Fibroblast of the aortic adventitia (primary cell): ENCODE results near the gene TP73. TPM values are rescaled to one million over a fixed set of nuclear protein-coding genes. Genes with fewer than 3 reads are reported as not detected.

Experiments
- DNase-seq: peaks from one replicate; pipeline ENCODE4 v3.0.0-alpha.2; 2010; ENCODE audit warnings: low read depth
- H3K4me3 ChIP-seq: 2 replicates; pipeline ENCODE4 v1.5.1; 2011; ENCODE audit warnings: low read depth, mild to moderate bottlenecking, control low read depth, low read length, moderate library complexity
- total RNA-seq: library from RNA; depleted of rRNA; stranded (reverse); fragments of >200 nt; gene quantifications from 2 replicates; pipeline ENCODE4 v1.2.3, GENCODE V29; 2012; ENCODE audit warnings: low replicate concordance
- TF ChIP-seq, protein P1 (sequence below): IDR thresholded peaks from 2 replicates; pipeline ENCODE4 v1.5.1; 2011; ENCODE audit warnings: mild to moderate bottlenecking, low read length, control low read depth, inconsistent platforms; ENCODE audit not compliant: insufficient read depth

The TP73 gene
- total RNA-seq, 1 donor, result 0.18 TPM

DNA sequence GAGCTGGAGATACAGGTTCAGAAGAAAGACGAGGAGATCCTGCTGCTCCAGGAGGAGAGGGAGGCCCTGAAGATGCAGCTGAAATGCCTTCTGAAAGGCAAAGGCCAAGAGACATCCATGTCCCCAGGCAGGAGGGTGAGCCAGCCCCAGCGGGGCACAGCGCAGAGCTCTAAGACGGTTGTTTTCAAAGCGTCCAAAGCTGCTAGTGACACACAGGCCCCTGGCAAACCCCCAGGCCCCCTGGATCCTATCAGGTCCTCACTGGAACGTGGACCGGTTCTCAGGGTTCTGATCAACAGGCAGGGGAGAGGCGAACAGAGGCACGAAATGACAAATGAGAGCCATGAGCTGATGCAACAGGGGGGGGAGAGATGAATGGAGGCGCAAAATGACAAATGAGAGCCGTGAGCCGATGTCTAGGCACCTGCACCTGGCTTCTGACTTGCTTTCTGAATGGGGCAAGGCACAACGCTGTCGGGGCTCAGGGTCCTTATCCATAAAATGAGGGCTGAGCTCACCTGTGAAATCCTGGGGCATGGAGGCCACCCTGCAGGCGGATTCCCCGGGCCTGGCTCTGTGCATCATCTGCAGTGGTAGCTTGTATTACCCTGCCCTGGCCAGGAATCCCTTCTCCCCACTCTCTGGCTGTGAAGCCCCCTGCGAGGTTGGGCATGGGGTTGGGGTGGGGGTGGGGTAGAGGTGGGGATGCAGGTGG is 109.1 kb downstream of the TP73 start:
- TF ChIP-seq, protein P1, sequence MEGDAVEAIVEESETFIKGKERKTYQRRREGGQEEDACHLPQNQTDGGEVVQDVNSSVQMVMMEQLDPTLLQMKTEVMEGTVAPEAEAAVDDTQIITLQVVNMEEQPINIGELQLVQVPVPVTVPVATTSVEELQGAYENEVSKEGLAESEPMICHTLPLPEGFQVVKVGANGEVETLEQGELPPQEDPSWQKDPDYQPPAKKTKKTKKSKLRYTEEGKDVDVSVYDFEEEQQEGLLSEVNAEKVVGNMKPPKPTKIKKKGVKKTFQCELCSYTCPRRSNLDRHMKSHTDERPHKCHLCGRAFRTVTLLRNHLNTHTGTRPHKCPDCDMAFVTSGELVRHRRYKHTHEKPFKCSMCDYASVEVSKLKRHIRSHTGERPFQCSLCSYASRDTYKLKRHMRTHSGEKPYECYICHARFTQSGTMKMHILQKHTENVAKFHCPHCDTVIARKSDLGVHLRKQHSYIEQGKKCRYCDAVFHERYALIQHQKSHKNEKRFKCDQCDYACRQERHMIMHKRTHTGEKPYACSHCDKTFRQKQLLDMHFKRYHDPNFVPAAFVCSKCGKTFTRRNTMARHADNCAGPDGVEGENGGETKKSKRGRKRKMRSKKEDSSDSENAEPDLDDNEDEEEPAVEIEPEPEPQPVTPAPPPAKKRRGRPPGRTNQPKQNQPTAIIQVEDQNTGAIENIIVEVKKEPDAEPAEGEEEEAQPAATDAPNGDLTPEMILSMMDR, result no peak
- no peak for DNase-seq
- no peak overlapping the region for H3K4me3 ChIP-seq

DNA sequence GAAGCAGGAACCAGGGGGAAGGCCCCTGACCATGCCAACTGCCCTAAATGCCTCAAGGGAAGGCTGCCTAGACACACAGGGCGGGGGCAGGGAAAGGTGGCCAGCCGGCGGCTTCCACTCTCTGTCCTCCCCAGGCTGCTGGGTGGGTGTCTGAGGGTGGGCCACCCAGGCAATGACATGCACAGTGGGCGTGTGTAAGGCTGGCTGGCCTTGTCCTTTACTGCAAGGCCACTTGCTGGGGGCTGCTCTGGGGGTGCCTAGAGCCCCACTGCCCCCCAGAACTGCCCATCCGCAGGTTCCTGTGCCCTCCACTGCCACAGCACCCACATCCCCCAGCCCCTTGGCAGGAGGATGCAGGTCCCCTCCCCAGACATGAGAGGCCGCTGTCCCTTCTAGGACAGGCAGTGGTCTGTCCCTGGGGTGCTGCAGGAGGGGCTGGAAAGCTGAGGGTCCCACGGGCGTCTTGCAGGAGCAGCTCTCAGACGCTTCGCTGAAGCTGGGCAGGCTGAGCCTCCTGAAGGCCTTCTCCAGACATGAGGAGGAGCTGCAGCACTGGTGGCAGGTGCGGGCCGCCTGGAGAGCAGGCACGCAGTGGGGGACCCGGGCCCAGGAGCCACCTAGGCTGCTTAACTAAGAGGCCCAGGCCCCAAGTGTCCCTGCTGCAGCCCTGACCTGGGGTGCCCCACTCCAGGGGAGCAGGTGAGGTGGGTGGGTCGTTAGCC is 110.0 kb downstream of the TP73 start:
- TF ChIP-seq, protein P1, result no peak
- no peak for DNase-seq
- no peak overlapping the region for H3K4me3 ChIP-seq

DNA sequence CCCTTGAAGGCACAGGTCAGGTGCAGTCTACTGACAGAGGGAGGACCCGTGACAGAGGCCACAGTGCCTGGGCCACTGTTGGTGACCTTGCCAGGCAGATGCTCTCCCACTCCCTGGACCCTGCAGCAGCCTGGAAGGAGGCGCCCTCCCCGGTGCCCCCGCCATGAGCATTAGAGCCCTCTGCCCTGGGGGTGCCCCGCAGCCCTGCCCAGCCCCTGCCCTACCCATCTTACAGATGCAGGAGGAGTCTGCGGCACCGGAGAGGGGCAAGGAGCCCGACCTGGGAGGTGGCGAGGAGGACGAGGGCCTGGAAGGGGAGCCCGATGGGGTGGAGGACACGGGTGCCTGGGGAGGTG is 110.5 kb downstream of the TP73 start:
- TF ChIP-seq, protein P1, result no peak
- no peak overlapping the region for H3K4me3 ChIP-seq
- DNase-seq, result no peak

DNA sequence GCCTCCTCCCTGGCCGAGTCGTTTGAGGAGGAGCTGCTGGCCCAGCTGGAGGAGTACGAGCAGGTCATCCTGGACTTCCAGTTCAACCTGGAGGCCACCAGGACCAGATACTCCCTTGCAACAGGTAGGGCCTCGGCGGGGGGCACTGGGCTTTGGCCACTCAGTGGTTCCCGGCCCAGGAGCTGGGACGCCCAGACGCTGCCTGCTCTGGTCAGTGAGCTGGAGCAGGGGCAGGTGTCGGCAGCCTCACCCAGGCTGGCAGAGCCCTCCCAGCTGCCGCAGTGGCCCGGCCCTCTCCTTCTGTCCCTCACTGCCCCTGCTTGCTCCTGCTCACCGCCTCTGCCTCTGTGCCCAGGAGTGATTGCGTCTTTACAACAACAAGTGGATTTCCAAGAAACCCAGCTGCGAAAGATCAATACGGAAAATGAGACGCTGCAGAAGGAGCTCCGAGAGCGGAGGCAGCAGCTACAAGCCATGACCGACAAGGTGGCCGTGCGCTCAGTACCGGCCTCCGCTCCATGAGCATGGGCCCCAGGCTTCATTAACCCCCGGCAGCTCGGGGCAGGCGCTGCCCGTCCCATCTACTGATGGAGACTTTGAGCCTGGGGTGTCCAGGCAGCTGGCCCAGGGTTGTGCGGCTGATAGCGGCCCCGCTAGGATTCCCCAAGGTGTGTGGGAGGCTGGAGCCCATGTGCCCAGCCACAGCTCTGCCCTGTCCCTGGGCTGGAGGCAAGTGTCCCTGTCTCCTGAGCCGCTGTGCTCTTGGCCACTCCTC is 111.2 kb downstream of the TP73 start:
- TF ChIP-seq, protein P1, result no peak

DNA sequence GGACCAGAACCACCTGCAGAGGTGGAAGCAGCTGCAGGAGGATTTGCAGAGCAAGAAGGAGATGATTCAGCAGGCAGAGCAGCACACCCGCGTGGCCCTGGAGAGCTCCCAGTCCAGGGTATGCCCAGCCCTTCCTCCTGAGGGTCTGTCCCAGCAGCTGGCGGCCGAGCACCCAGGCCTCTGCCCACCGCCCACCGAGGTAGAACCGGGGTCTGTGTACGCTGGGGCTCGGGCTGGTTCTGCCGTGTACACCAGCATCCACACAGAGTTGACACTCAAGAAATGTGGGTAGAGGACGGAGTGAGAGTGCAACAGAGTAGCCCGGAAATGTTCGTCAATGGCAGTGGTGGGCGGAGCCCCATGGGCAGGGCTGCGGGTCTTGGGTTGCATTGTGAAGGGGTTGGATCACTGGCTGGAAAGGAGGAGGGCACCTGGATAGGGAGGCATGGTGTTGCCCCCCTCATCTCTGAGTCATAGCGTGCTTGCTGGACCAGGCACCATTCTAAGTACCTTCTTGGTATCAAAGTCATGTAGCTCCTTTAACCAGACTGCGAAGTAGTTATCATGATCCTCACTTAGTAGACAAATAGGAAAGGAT is 115.1 kb downstream of the TP73 start:
- DNase-seq, result no peak
- TF ChIP-seq, protein P1, result no peak
- no peak overlapping the region for H3K4me3 ChIP-seq

More for the DNA sequence above, 111.2 kb downstream of the TP73 start:
- no peak overlapping the region for H3K4me3 ChIP-seq
- no peak for DNase-seq

DNA sequence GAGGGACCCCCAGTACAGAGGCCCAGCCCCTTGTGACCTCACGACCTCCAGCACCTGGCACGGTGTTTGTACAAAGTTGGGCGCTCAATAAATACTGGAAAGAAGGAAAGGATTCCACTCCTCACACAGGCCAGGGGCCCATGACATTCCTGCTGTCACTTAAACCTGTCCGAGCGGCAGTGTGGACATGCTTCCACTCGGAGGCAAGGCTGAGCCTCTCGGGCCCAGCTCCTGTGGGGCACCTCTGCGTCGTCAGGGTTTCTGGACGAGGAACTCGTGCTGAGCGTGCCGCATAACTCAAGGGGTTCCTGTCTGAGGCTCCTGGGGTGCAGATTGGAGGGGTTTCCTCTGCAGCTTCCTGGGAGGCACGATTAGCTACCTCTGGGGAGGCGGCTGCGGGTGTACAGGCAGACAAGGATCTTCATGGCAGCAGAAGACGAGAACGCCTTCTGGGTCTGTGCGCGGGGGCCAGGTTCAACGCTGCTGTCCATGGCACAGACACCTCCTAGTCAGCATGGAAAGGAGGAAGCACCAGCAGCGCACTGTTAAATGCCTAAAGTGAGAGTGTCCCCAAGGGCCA is 116.6 kb downstream of the TP73 start:
- TF ChIP-seq, protein P1, result no peak
- H3K4me3 ChIP-seq, result no peak overlapping the region
- DNase-seq, result no peak
